Measurements from ENCODE around the gene CRACDL.
A peak's percentile ranks its signal among the peaks of the same experiment; 100 is the strongest.

Gene CRACDL

DNA sequence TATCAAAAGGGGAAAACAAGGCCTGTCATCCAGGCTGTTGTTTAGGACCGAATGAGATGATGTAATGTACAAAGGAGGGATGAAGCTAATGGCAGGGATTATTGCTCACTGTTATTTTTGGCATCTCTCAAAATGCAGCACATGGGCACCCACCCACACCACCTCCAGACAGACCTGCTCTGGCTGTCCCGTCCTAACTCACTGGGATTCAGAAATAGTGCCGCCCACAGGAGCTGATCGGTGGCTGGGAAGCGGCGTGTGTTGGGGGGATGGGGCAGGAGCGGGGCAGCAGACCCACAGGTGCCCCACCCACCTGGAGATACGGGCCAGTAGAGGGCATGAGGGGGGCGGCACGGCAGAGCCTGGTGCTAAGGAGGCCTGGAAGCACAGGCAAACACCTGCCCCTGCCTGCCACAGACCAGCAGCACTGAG is 52.2 kb downstream of the CRACDL start:
- Histone ChIP-seq H2AFZ (ENCODE audit: low read length) (no peak overlapping the region), H2BK15ac (ENCODE audit: low read length) (no peak overlapping the region), H2BK12ac (ENCODE audit: low read length) (no peak overlapping the region), H3K18ac (ENCODE audit: low read length) (no peak overlapping the region), H3K14ac (ENCODE audit: low read length) (no peak overlapping the region), H3K79me1 (ENCODE audit: low read depth, low read length) (no peaks in the 10 kb centered on the region), H3K4ac (ENCODE audit: low read length) (no peak overlapping the region), H3K4me3 (ENCODE audit: low read length in 2 of 2) (no peak overlapping the region), H3K4me1 (ENCODE audit: control insufficient read depth in 2 of 2, insufficient read depth in 1 of 2, low read depth in 1 of 2, low read length in 2 of 2) (no peaks in the 10 kb centered on the region), H3K9me3 (replicated peaks in 1 of 2; ENCODE audit: control insufficient read depth in 2 of 2, insufficient read depth in 1 of 2, low read depth in 1 of 2, low read length in 2 of 2) (peaks cover 5% of the 10 kb centered on the region in 2 donors), H3K27ac (replicated peaks; ENCODE audit: low read length) (no peak overlapping the region), H4K91ac (ENCODE audit: low read depth, low read length, poor library complexity) (no peak overlapping the region), H3K36me3 (replicated peaks in 1 of 2; ENCODE audit: control insufficient read depth in 2 of 2, insufficient read depth in 2 of 2, low read length in 2 of 2) (no peaks in the 10 kb centered on the region), H2BK120ac (ENCODE audit: low read depth, low read length) (no peak overlapping the region), H3K4me2 (ENCODE audit: insufficient read depth, low read length, poor library complexity, severe bottlenecking) (no peak overlapping the region), H2AK5ac (ENCODE audit: low read depth, low read length) (no peak overlapping the region), H3K9ac (ENCODE audit: low read depth, low read length, poor library complexity) (no peak overlapping the region), H4K8ac (ENCODE audit: low read depth, low read length) (no peak overlapping the region), H3K27me3 (ENCODE audit: control insufficient read depth in 3 of 3, insufficient read depth in 3 of 3, low read depth in 1 of 3, low read length in 3 of 3) (no peaks in the 10 kb centered on the region), H2BK5ac (ENCODE audit: low read length) (no peak overlapping the region), H3K23ac (ENCODE audit: low read depth, low read length, poor library complexity) (no peak overlapping the region)
- WGBS, 2 donors (ENCODE audit: extremely low coverage in 2 of 2, insufficient read length in 2 of 2, insufficient replicate concordance in 1 of 2): no CpG with 5 or more reads among the region's 10 CpGs
- DNase-seq (ENCODE audit: low spot score): no peak

- Histone ChIP-seq H3K27ac (replicated peaks; ENCODE audit: low read length) (no peak overlapping the region), H3K36me3 (replicated peaks in 1 of 2; ENCODE audit: control insufficient read depth in 2 of 2, insufficient read depth in 2 of 2, low read length in 2 of 2) (no peaks in the 10 kb centered on the region), H2BK120ac (ENCODE audit: low read depth, low read length) (no peak overlapping the region), H3K4me3 (ENCODE audit: low read length in 2 of 2) (no peak overlapping the region), H3K18ac (ENCODE audit: low read length) (no peak overlapping the region), H2AFZ (ENCODE audit: low read length) (no peak overlapping the region), H2BK12ac (ENCODE audit: low read length) (no peak overlapping the region), H3K4ac (ENCODE audit: low read length) (no peak overlapping the region), H3K23ac (ENCODE audit: low read depth, low read length, poor library complexity) (no peak overlapping the region), H2AK5ac (ENCODE audit: low read depth, low read length) (no peak overlapping the region), H3K9me3 (replicated peaks in 1 of 2; ENCODE audit: control insufficient read depth in 2 of 2, insufficient read depth in 1 of 2, low read depth in 1 of 2, low read length in 2 of 2) (peaks cover 5% of the 10 kb centered on the region in 2 donors), H3K79me1 (ENCODE audit: low read depth, low read length) (no peaks in the 10 kb centered on the region), H3K27me3 (ENCODE audit: control insufficient read depth in 3 of 3, insufficient read depth in 3 of 3, low read depth in 1 of 3, low read length in 3 of 3) (no peaks in the 10 kb centered on the region), H3K9ac (ENCODE audit: low read depth, low read length, poor library complexity) (no peak overlapping the region), H3K4me2 (ENCODE audit: insufficient read depth, low read length, poor library complexity, severe bottlenecking) (no peak overlapping the region), H3K4me1 (ENCODE audit: control insufficient read depth in 2 of 2, insufficient read depth in 1 of 2, low read depth in 1 of 2, low read length in 2 of 2) (no peaks in the 10 kb centered on the region), H2BK5ac (ENCODE audit: low read length) (no peak overlapping the region), H4K91ac (ENCODE audit: low read depth, low read length, poor library complexity) (no peak overlapping the region), H4K8ac (ENCODE audit: low read depth, low read length) (no peak overlapping the region), H3K14ac (ENCODE audit: low read length) (no peak overlapping the region), H2BK15ac (ENCODE audit: low read length) (no peak overlapping the region)
- no CpG with 5 or more reads among the region's 11 CpGs for WGBS, 2 donors (ENCODE audit: extremely low coverage in 2 of 2, insufficient read length in 2 of 2, insufficient replicate concordance in 1 of 2)
- no peak for DNase-seq (ENCODE audit: low spot score)
Observed at GRCh38 chr2:98882971-98883779, 52.9 kb downstream of the CRACDL start.

GRCh38 chr2:98882368-98882767 is 53.7 kb downstream of the CRACDL start:
- H4K8ac ChIP-seq (ENCODE audit: low read depth, low read length): no peak overlapping the region
- no peak overlapping the region for H4K91ac ChIP-seq (ENCODE audit: low read depth, low read length, poor library complexity)
- no peak overlapping the region for H3K9ac ChIP-seq (ENCODE audit: low read depth, low read length, poor library complexity)
- H3K4me2 ChIP-seq (ENCODE audit: insufficient read depth, low read length, poor library complexity, severe bottlenecking): no peak overlapping the region
- no peak overlapping the region for H3K18ac ChIP-seq (ENCODE audit: low read length)
- H2AK5ac ChIP-seq (ENCODE audit: low read depth, low read length): no peak overlapping the region
- no peak overlapping the region for H3K27ac ChIP-seq (replicated peaks; ENCODE audit: low read length)
- no peak overlapping the region for H2BK15ac ChIP-seq (ENCODE audit: low read length)
- H2BK12ac ChIP-seq (ENCODE audit: low read length): no peak overlapping the region
- no peaks in the 10 kb centered on the region for H3K27me3 ChIP-seq (ENCODE audit: control insufficient read depth in 3 of 3, insufficient read depth in 3 of 3, low read depth in 1 of 3, low read length in 3 of 3)
- H3K36me3 ChIP-seq (replicated peaks in 1 of 2; ENCODE audit: control insufficient read depth in 2 of 2, insufficient read depth in 2 of 2, low read length in 2 of 2): no peaks in the 10 kb centered on the region
- H2AFZ ChIP-seq (ENCODE audit: low read length): no peak overlapping the region
- no peaks in the 10 kb centered on the region for H3K79me1 ChIP-seq (ENCODE audit: low read depth, low read length)
- no peak overlapping the region for H2BK120ac ChIP-seq (ENCODE audit: low read depth, low read length)
- no peak for DNase-seq (ENCODE audit: low spot score)
- no CpG with 5 or more reads among the region's 3 CpGs for WGBS, 2 donors (ENCODE audit: extremely low coverage in 2 of 2, insufficient read length in 2 of 2, insufficient replicate concordance in 1 of 2)
- H3K9me3 ChIP-seq (replicated peaks in 1 of 2; ENCODE audit: control insufficient read depth in 2 of 2, insufficient read depth in 1 of 2, low read depth in 1 of 2, low read length in 2 of 2): peaks cover 5% of the 10 kb centered on the region in 2 donors
- no peaks in the 10 kb centered on the region for H3K4me1 ChIP-seq (ENCODE audit: control insufficient read depth in 2 of 2, insufficient read depth in 1 of 2, low read depth in 1 of 2, low read length in 2 of 2)
- no peak overlapping the region for H3K14ac ChIP-seq (ENCODE audit: low read length)
- no peak overlapping the region for H3K4ac ChIP-seq (ENCODE audit: low read length)
- no peak overlapping the region for H3K4me3 ChIP-seq (ENCODE audit: low read length in 2 of 2)
- H3K23ac ChIP-seq (ENCODE audit: low read depth, low read length, poor library complexity): no peak overlapping the region
- H2BK5ac ChIP-seq (ENCODE audit: low read length): no peak overlapping the region

- no peak overlapping the region for H2BK15ac ChIP-seq (ENCODE audit: low read length)
- peaks cover 0 to under 1% of the 10 kb centered on the region in 2 donors for H3K4me1 ChIP-seq (ENCODE audit: control insufficient read depth in 2 of 2, insufficient read depth in 1 of 2, low read depth in 1 of 2, low read length in 2 of 2)
- H3K23ac ChIP-seq (ENCODE audit: low read depth, low read length, poor library complexity): peak overlapping the region; percentile 20
- no CpG with 5 or more reads among the region's 7 CpGs for WGBS, 2 donors (ENCODE audit: extremely low coverage in 2 of 2, insufficient read length in 2 of 2, insufficient replicate concordance in 1 of 2)
- peaks cover 0 to 8% (median 0%) of the 10 kb centered on the region in 3 experiments for H3K27me3 ChIP-seq (ENCODE audit: control insufficient read depth in 3 of 3, insufficient read depth in 3 of 3, low read depth in 1 of 3, low read length in 3 of 3)
- H2BK12ac ChIP-seq (ENCODE audit: low read length): no peak overlapping the region
- H4K91ac ChIP-seq (ENCODE audit: low read depth, low read length, poor library complexity): no peak overlapping the region
- no peak overlapping the region for H3K4ac ChIP-seq (ENCODE audit: low read length)
- no peak overlapping the region for H4K8ac ChIP-seq (ENCODE audit: low read depth, low read length)
- no peak overlapping the region for H2BK5ac ChIP-seq (ENCODE audit: low read length)
- no peak overlapping the region for H3K4me3 ChIP-seq (ENCODE audit: low read length in 2 of 2)
- H2BK120ac ChIP-seq (ENCODE audit: low read depth, low read length): no peak overlapping the region
- H3K79me1 ChIP-seq (ENCODE audit: low read depth, low read length): no peaks in the 10 kb centered on the region
- no peak overlapping the region for H2AK5ac ChIP-seq (ENCODE audit: low read depth, low read length)
- H3K9ac ChIP-seq (ENCODE audit: low read depth, low read length, poor library complexity): no peak overlapping the region
- H3K14ac ChIP-seq (ENCODE audit: low read length): peak overlapping the region; percentile 28
- H3K4me2 ChIP-seq (ENCODE audit: insufficient read depth, low read length, poor library complexity, severe bottlenecking): no peak overlapping the region
- no peak overlapping the region for H2AFZ ChIP-seq (ENCODE audit: low read length)
- peaks cover 1 to 2% of the 10 kb centered on the region in 2 donors for H3K9me3 ChIP-seq (replicated peaks in 1 of 2; ENCODE audit: control insufficient read depth in 2 of 2, insufficient read depth in 1 of 2, low read depth in 1 of 2, low read length in 2 of 2)
- no peak for DNase-seq (ENCODE audit: low spot score)
- H3K36me3 ChIP-seq (replicated peaks in 1 of 2; ENCODE audit: control insufficient read depth in 2 of 2, insufficient read depth in 2 of 2, low read length in 2 of 2): no peaks in the 10 kb centered on the region
- no peak overlapping the region for H3K27ac ChIP-seq (replicated peaks; ENCODE audit: low read length)
- peak overlapping the region; percentile 29 for H3K18ac ChIP-seq (ENCODE audit: low read length)
Observed at GRCh38 chr2:98881153-98881650, 54.8 kb downstream of the CRACDL start.

All from neuronal stem cell (in vitro differentiated cells).